Panc1 (cell line): ENCODE measurements around the gene ABCG1.

Experiments used
- CTCF ChIP-seq: fragments of 450-650 bp; IDR thresholded peaks from 2 replicates; pipeline ENCODE4 v1.5.1; 2017; ENCODE audit warnings: mild to moderate bottlenecking
- POLR2AphosphoS5 ChIP-seq: IDR thresholded peaks from 2 replicates; pipeline ENCODE4 v1.6.1; 2012; ENCODE audit warnings: mild to moderate bottlenecking, low read depth, low read length, moderate library complexity
- REST ChIP-seq, 2 experiments: IDR thresholded peaks; 2 replicates each; pipeline ENCODE4 v1.6.1; 2011 to 2012; ENCODE audit warnings: low read depth in 2 of 2, control low read depth in 1 of 2, low read length in 1 of 2, mild to moderate bottlenecking in 1 of 2, moderate library complexity in 1 of 2; ENCODE audit not compliant: insufficient read depth in 1 of 2
- TCF7L2 ChIP-seq: IDR thresholded peaks from 2 replicates; pipeline ENCODE4 v1.6.1; 2011; ENCODE audit warnings: mild to moderate bottlenecking, low read depth, low read length, inconsistent platforms

GRCh38 chr21:42201615-42202161, 17.3 kb upstream of the ABCG1 start:
- TF ChIP-seq CTCF (no peak), POLR2AphosphoS5 (no peak), REST (IDR thresholded peaks at IDR 0.05; ENCODE audit: insufficient read depth in 1 of 2, low read depth in 2 of 2, low read length in 1 of 2) (no peak), TCF7L2 (no peak)
